CD4-positive, alpha-beta T cell (primary cell): ENCODE results near the gene CYTH4. TPM values are rescaled to one million over a fixed set of nuclear protein-coding genes. Genes with fewer than 3 reads are reported as not detected.

Experiments used
- ATAC-seq: fragments of 200-7000 bp; cut with Tn5 transposase; one replicate; pipeline ENCODE4 v1.10.0; 2022; ENCODE audit warnings: mild to moderate bottlenecking; ENCODE audit not compliant: poor library complexity
- CTCF ChIA-PET: fragments of 350-600 bp; sonication (Branson Sonifier 250); formaldehyde crosslinking; loops from one replicate; lab custom pipeline; 2021; ENCODE audit warnings: antibody characterized with exemption, inconsistent platforms; lab: Charles Lee
- POLR2A ChIA-PET: fragments of 350-600 bp; sonication (Branson Sonifier 250); formaldehyde crosslinking; loops from one replicate; lab custom pipeline; 2021; ENCODE audit warnings: antibody characterized with exemption, inconsistent platforms; lab: Charles Lee
- DNase-seq, 14 experiments: peaks; one replicate each; pipeline ENCODE4 v3.0.0-alpha.2; 2013 to 2020; ENCODE audit warnings: mixed read lengths in 2 of 14
- H3K27ac ChIP-seq, 2 donors: one replicate each; pipeline versions ENCODE4 v1.5.1 to v1.7.0; 2013; ENCODE audit warnings: low read length in 2 of 2, low read depth in 1 of 2, mild to moderate bottlenecking in 1 of 2
- H3K27me3 ChIP-seq, 2 experiments: 1 replicate in 1 of 2; 2 replicates in 1 of 2; pipeline versions ENCODE4 v1.6.1 to v1.7.0; 2013; ENCODE audit warnings: low read length in 2 of 2, control low read depth in 1 of 2, mild to moderate bottlenecking in 1 of 2, moderate library complexity in 1 of 2; ENCODE audit not compliant: insufficient read depth in 2 of 2, control insufficient read depth in 1 of 2
- H3K36me3 ChIP-seq: one replicate; pipeline ENCODE4 v1.6.1; 2013; ENCODE audit warnings: low read length, control low read depth; ENCODE audit not compliant: insufficient read depth
- H3K4me1 ChIP-seq: one replicate; pipeline ENCODE4 v1.6.1; 2013; ENCODE audit warnings: low read length, control low read depth; ENCODE audit not compliant: insufficient read depth
- H3K4me3 ChIP-seq: one replicate; pipeline ENCODE4 v1.5.1; 2013; ENCODE audit warnings: mild to moderate bottlenecking, low read length, moderate library complexity
- H3K9me3 ChIP-seq, 2 experiments: 1 replicate in 1 of 2; 2 replicates in 1 of 2; pipeline versions ENCODE4 v1.6.1 to v1.7.0; 2013; ENCODE audit warnings: low read length in 2 of 2, mild to moderate bottlenecking in 2 of 2, control low read depth in 1 of 2, moderate library complexity in 1 of 2; ENCODE audit not compliant: control insufficient read depth in 1 of 2, insufficient read depth in 1 of 2
- H3K27ac Mint-ChIP-seq: one replicate; pipeline ENCODE4 v1.8.0; 2020; ENCODE audit warnings: mixed read lengths
- H3K27me3 Mint-ChIP-seq: one replicate; pipeline ENCODE4 v1.8.0; 2021; ENCODE audit warnings: mixed read lengths
- H3K36me3 Mint-ChIP-seq: one replicate; pipeline ENCODE4 v1.8.0; 2021; ENCODE audit warnings: low read depth, mixed read lengths
- H3K4me1 Mint-ChIP-seq: one replicate; pipeline ENCODE4 v1.8.0; 2021; ENCODE audit warnings: low read depth, mixed read lengths
- H3K4me3 Mint-ChIP-seq: one replicate; pipeline ENCODE4 v1.8.0; 2020; ENCODE audit warnings: mild to moderate bottlenecking, mixed read lengths
- H3K9me3 Mint-ChIP-seq: one replicate; pipeline ENCODE4 v1.8.0; 2020; ENCODE audit warnings: mixed read lengths
- CTCF ChIP-seq: fragments of 200-600 bp; IDR thresholded peaks from one replicate; pipeline ENCODE4 v1.8.0; 2022; ENCODE audit warnings: antibody characterized with exemption, mild to moderate bottlenecking
- intact Hi-C, 2 experiments: fragments of 100-400 bp; cut with DNase I in 1 of 2; cut with micrococcal nuclease in 1 of 2; formaldehyde crosslinking; loops; one replicate each; pipeline versions ENCODE4 v1.15.1 to v1.9.0; 2023 to 2025; cut with DNase I, micrococcal nuclease
- total RNA-seq, 174 experiments: library from RNA in 2 of 174; stranded (reverse) in 2 of 174; gene quantifications; one replicate each; pipeline ENCODE4 v1.2.3 and lab custom pipeline; 2021 to 2026

The CYTH4 gene
- total RNA-seq, 2 experiments from 2014 or later = 134 to 138 TPM

DNA sequence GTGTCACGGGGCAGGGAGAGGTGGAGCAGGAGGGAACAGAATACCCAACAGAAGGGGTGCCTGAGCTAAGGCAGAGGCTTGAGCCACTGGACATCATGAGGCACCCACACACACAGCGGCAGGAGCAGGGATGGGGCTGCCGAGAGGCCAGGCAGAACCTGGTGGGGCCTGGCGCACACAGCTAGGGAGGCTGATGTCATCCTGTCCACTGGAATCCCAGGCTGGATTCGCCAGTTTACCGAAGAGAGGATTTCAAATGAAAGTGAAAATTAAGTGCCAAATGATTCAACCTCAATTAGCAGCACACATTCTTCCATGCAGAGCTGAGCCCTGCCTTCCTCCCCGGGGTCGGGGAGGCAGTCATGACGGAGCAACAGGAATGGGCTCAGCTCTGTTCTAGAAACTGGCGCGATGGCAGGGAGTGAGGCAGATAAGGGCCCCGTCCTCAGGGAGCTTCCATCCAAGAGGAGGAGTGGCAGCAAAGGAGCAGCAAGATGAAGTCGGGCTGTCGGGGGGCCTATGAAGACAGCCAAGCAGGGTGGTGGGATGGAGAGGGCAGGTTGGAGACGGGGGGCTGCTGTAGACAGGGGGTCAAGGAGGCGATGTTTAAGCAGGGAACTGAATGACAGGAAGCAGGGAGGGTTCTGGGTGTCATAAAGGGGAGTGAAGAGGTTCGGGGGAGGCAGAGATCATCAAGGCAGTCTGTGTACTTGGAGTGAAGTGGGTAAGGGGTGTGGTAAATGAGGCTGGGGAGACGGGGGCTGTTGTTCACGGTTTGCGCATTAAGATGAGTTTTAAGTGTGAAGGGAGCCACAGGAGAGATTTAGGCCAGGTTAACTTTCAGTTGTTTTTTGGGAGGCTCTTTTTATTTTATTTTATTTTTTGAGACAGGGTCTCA is 44.7 kb upstream of the CYTH4 start:
- peaks cover 87% of the 10 kb centered on the region for H3K36me3 ChIP-seq
- ATAC-seq = peak; percentile 13
- H3K4me1 ChIP-seq = peaks cover 100% of the 10 kb centered on the region
- H3K4me3 ChIP-seq = peak overlapping the region; percentile 34
- H3K9me3 ChIP-seq = no peaks in the 10 kb centered on the region
- intact Hi-C loops = loop anchor here (1.0 to 2.0 kb wide), 5 partner anchors 18 to 45 kb away; partner anchors contain the start of gene CYTH4 (in 1 of the 2)
- Mint-ChIP-seq H3K4me3 (peak overlapping the region; percentile 95), H3K27ac (peak overlapping the region; percentile 97), H3K9me3 (no peaks in the 10 kb centered on the region), H3K4me1 (peaks cover 98% of the 10 kb centered on the region), H3K36me3 (peaks cover 98% of the 10 kb centered on the region), H3K27me3 (no peaks in the 10 kb centered on the region)
- no peak for TF ChIP-seq CTCF
- ChIA-PET CTCF (interaction anchor here (0.6 to 9.8 kb wide), 17 partner anchors 8 to 107 kb away, joined by 3 to 139 read pairs (median 4); no protein-coding TSS in a partner anchor), POLR2A (interaction anchor here (0.7 to 10.5 kb wide), 16 partner anchors 7 to 115 kb away, joined by 3 to 281 read pairs (median 6); partner anchors contain the start of genes CYTH4 and IL2RB)
- H3K27ac ChIP-seq = peak overlapping the region; percentile 73 to 96
- peak in 5 of 14 experiments; percentile 18 to 46 (median 38) for DNase-seq
- no peaks in the 10 kb centered on the region for H3K27me3 ChIP-seq

DNA sequence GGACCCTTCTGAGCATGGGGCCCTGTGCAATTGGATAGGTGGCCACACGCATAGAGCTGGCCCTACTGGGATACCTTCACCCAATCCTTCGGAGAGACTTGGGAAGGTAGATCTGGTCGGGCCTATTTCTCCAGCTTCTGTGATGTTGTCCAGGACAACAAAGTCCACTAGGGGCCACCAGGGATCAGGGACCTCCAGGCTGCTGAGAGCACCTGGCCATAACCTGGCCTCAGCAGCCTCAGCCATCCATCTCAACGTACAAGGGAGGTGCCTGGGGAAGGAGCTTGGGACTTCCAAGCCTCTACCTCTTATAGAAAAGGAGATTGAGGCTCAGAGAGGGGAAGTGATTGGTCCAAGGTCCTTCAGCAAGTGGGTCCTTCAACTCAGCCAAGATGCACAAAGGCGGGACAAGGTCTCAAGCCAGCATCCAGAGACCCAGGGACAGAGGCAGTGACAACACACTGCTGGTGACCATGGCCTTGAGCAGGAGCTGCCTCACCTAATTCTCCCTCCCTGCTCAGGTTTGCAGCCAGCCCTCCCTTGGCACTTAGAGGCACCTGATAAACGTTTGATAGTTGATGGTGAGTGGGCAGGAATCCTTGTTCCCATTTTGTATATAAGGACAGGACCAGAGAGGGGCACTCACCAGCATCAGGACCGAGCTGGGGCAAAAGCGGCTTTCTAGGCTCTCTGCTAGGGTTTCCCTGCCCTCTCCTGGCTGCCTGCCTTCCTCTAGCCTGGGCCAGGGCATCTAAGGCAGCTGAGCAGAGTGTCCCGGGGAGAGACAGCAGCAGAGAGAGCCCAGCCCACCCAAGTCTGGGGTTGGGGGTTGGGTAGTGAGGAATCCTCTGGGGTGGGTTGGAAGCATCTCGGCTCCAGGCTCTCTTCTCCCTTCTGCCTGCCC is 42.7 kb upstream of the CYTH4 start:
- intact Hi-C loops = loop anchor here (1.0 to 2.0 kb wide), 3 partner anchors 21 to 43 kb away; partner anchors contain the start of gene CYTH4 (in 1 of the 2)
- DNase-seq (peak in 3 of 14 experiments; percentile 13 to 33 (median 32)), ATAC-seq (no peak)
- ChIA-PET POLR2A (interaction anchor here (1.3 to 10.5 kb wide), 10 partner anchors 9 to 77 kb away, joined by 4 to 281 read pairs (median 21); partner anchors contain the start of gene CYTH4), CTCF (interaction anchor here (1.7 to 9.8 kb wide), 4 partner anchors 10 to 44 kb away, joined by 4 to 139 read pairs (median 58); no protein-coding TSS in a partner anchor)
- Mint-ChIP-seq H3K27me3 (no peaks in the 10 kb centered on the region), H3K4me3 (peak overlapping the region; percentile 95), H3K27ac (peak overlapping the region; percentile 97), H3K4me1 (peaks cover 92% of the 10 kb centered on the region), H3K36me3 (peaks cover 95% of the 10 kb centered on the region), H3K9me3 (no peaks in the 10 kb centered on the region)
- H3K9me3 ChIP-seq = no peaks in the 10 kb centered on the region
- H3K4me1 ChIP-seq = peaks cover 95% of the 10 kb centered on the region
- no peaks in the 10 kb centered on the region for H3K27me3 ChIP-seq
- H3K36me3 ChIP-seq = peaks cover 67% of the 10 kb centered on the region
- no peak overlapping the region for H3K4me3 ChIP-seq
- TF ChIP-seq CTCF = no peak
- H3K27ac ChIP-seq = peak overlapping the region; percentile 79 to 96
